Activated T-cell treated with anti-CD3 and anti-CD28 coated beads for 48 hours (primary cell): ENCODE results near the gene FBRS.

ENCODE experiments used
- DNase-seq: peaks from one replicate; pipeline ENCODE4 v3.0.0-alpha.2; 2020; ENCODE audit warnings: low read depth

Gene FBRS

GRCh38 chr16:30644334-30644830 is 13.8 kb upstream of the FBRS start:
- DNase-seq, result no peak

DNA sequence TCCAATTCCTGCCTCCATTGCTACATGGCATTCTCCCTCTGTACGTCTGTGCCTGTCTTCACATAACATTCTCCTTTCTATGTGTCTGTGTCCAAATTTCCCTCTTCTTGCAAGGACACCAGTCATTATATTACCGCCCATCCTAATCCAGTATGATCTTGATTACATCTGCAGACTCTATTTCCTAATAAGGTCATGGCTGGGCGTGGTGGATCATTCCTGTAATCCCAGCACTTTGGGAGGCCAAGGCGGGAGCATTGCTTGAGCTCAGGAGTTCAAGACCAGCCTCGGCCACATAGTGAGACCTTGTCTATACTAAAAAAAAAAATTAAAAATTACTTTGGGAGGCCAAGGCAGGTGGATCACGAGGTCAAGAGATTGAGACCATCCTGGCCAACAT is 12.5 kb upstream of the FBRS start:
- no peak for DNase-seq

DNA sequence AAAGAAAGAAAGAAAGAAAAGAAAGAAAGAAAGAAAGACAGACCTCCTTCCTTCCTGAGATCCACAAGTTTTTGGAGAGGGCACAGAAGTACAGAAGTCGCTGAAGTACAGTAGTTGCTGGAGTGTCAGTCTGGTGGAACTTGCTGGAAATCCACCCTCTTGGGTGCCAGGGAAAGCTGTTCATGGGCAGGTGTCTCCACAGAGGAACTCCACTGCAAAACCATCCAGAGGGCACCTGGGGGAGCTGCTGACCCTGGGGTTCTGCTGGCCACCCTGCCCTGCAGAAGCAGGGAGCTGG is 11.0 kb upstream of the FBRS start:
- no peak for DNase-seq

GRCh38 chr16:30649725-30650368 is 8.4 kb upstream of the FBRS start:
- DNase-seq, result no peak

DNA sequence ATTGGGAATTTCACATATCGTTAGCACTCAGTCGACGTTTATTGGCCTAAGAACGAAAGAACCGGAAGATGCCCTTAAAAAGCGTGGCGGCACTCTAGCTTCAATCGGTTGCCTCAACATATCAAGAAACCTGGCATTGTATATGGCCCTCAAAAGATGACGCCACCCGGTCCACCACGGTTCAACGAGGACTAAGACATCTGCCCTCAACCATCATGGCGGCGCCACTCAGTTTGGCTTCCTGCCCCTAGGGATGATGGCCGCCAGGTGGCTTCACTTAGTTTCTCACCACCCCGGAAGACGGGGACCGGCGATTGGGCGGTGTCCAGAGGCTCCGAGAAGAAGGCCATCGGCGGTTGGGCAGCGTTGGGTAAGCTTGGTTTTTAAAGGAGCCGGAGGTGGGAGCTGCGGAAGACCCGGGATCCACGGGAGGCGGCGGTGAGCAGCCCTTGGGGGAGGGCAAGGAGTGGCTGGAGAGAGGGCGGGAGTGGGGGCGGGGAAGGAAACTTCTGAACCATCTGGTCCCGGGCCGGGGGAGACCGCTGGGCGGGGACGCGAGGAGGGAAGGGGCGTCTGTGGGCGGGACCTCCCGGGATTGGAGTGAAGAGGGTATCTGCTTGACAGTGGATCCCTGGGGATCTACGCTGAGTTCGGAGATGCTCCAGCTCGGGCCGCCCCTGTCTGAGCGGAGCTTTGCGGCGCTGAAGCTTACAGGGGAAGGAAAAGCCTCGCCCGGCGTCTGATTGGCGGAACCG is 7.7 kb upstream of the FBRS start, which contains the start of gene PRR14:
PRR14 (plus strand) TSS at position 592 of the 755 bp plus-strand sequence. CDS start 686 bp downstream, outside the sequence.
- peak; percentile 97 for DNase-seq

GRCh38 chr16:30651124-30652004 is 6.9 kb upstream of the FBRS start:
- DNase-seq, result peak; percentile 85

DNA sequence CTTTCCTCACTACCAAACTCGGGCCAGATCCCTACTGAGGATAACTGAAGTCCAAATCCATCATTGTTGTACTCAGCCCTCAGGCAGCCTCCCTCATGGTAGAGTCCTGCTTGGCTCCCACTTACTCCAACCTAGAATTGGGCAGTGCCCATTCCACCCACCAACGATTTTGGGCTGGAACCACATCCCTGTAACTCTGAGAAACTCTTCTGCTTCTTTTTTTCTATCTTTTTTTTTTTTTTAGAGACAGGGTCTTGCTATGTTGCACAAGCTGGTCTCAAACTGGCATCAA is 6.3 kb upstream of the FBRS start:
- DNase-seq, result no peak

- no peak for DNase-seq
Measured at GRCh38 chr16:30652718-30653117, 5.5 kb upstream of the FBRS start.

GRCh38 chr16:30654856-30655255 is 3.4 kb upstream of the FBRS start:
- no peak for DNase-seq

GRCh38 chr16:30655815-30656347 is 2.4 kb upstream of the FBRS start:
- no peak for DNase-seq

DNA sequence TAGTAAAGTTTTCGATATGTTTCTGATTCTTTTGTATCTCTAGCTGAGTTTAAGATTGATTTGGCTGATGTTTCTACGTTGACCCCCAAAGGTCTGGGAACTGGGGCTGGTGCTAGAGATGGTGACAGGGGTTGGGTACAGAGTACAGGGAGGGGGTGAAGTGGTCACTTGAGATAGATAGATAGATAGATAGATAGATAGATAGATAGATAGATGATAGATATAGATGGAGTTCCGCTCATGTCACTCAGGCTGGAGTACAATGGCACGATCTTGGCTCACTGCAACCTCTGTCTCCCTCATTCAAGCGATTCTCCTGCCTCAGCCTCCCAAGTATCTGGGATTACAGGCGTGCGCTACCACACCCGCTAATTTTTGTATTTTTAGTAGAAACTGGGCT is 1.8 kb upstream of the FBRS start:
- no peak for DNase-seq

- no peak for DNase-seq
Measured at GRCh38 chr16:30656974-30657865, 1.0 kb upstream of the FBRS start.

DNA sequence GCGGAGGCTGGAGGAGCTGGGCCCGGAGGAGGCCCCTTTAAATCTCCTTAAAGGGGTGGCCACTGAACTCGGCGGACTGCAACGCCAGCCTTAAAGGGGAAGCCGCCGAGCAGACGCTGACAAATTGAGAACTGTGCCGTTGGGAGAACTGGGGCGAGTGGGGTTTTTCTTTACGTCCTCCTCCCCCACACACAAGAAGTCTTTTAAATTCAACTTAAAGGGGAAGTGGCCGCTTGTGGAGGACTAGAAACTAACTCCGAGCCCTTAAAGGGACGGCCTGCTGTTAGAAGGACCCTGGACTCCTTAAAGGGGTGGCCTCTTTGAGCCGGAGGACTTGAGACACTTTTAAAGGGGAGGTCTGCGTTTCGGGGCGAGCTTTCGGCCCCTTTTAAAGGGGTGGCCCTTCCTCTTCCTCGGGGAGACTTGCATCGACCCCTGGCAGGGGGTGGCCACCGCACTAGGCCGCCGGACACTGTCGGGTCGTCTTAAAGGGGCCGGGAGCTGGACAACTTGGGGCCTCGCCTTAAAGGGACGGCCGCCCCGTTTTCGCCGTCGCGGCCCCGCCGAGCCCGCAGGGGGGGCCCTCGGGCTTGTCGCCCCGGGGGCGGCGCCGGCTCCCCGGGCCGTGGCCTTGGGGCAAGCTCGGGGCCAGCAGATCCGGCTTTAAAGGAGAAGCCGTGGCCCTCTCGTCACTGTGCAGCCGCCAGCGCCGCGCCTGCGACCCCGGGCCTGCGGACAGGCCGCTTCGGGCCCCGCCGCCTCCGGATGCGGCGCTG is 688 bp downstream of the FBRS start:
- no peak for DNase-seq

- DNase-seq, result peak; percentile 43
Measured at GRCh38 chr16:30659507-30660423, 1.5 kb downstream of the FBRS start.

DNA sequence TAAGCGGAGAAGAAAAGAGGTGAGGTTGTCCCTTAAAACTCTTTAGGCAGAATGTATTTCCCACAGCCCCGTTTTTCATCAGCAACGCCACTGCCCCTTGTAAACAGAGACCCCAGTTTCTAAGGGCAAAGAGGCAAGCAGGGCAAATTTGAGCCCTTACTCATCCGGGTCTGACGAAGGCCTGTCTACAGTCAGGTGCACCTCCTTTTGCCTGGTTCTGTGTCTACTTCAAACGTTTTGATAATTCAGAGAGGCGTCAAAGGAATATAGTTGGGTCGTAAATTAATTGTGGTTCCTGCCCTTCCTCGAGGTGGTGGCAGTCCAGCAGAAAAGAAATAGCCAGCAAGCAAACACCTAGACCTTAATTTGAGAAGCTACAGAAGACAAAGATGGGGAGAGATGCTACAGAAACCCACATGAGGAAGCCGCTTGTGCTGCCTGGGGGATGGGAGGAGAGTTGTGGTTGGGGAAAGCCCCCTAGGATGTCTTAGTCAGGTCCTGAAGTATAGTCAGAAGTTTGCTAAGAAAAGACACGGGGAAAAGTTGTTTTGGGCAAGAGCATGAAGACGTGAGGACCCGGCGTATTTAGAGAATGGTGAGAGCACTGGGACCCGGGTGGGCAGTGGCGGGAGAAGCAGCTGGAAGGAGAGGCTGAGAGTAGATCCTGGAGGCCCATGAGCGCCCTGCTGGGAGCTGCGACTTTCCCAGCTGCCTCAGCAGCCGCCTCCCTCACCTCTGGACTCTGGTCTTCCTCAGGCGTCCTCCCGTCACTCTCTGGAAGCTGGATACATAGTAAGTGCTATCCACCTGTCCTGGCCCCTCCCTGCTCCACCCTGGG is 2.4 kb downstream of the FBRS start:
- DNase-seq, result peak; percentile 70

- DNase-seq, result no peak
Measured at GRCh38 chr16:30662449-30662848, 4.2 kb downstream of the FBRS start.

DNA sequence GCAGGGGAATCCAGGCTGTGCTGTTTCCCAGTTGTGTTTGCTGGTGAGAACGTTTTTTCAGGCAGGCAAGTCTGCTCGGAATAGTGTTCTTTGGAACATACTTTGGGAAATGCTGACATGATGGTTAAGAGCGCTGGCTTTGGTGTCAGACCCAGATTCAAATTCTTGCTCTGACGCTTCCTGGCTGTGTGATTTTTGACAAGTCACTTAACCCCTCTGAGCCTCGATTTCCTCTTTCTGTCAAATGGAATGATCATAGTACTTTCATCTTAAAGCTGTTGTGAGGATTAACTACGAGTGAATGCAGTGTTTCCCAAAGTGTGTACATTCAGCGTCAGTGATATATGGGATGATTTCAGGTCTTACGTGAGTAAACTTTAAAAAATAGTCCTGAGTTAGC is 4.8 kb downstream of the FBRS start:
- no peak for DNase-seq

DNA sequence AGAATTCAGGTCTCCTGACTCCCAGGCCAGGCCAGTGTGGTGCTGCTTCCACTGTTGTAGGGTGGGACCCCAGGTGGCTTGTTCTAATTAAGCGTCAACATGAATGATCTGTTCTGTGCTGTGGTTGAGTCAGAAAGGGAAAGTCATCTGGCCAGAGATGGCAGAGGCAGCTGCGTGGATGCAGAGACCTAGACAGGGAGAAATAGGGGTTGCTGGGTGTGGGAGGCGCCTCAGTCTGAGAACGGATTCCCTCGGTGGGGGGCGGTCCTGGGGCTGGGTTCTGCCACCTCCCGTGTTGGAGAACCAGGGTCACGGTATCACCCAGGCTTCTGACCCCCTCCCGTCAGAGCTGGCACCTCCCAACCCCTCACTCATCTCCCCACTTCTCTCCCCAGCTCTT is 5.6 kb downstream of the FBRS start:
- no peak for DNase-seq

DNA sequence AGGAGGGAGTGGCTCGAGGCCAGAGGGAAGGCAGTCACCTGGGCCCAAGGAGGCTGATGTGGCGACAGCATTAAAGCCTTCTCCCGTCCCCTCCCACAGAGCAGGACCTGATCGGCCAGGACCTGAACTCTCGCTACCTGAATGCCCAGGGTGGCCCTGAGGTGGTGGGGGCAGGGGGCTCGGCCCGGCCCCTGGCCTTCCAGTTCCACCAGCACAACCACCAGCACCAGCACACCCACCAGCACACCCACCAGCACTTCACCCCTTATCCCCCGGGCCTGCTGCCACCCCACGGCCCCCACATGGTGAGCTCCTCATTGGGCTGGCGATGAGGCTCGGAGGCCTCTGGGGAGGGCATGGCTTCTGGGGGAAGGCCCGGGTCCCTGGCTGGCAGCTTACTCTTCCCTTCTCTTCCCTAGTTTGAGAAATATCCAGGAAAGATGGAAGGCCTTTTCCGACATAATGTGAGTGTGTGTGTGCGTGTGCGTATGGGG is 6.4 kb downstream of the FBRS start:
- no peak for DNase-seq
